Regular cardiac myocyte (primary cell): ENCODE measurements around the gene DLX4. TPM values are rescaled to one million over a fixed set of nuclear protein-coding genes. Genes with fewer than 3 reads are reported as not detected.

Source experiments
- total RNA-seq: library from RNA; depleted of rRNA; stranded (reverse); fragments of >200 nt; gene quantifications from 2 replicates; pipeline ENCODE4 v1.2.3, GENCODE V29; 2014

DLX4 gene, protein sequence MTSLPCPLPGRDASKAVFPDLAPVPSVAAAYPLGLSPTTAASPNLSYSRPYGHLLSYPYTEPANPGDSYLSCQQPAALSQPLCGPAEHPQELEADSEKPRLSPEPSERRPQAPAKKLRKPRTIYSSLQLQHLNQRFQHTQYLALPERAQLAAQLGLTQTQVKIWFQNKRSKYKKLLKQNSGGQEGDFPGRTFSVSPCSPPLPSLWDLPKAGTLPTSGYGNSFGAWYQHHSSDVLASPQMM
- total RNA-seq = not detected in 2 replicates

DNA sequence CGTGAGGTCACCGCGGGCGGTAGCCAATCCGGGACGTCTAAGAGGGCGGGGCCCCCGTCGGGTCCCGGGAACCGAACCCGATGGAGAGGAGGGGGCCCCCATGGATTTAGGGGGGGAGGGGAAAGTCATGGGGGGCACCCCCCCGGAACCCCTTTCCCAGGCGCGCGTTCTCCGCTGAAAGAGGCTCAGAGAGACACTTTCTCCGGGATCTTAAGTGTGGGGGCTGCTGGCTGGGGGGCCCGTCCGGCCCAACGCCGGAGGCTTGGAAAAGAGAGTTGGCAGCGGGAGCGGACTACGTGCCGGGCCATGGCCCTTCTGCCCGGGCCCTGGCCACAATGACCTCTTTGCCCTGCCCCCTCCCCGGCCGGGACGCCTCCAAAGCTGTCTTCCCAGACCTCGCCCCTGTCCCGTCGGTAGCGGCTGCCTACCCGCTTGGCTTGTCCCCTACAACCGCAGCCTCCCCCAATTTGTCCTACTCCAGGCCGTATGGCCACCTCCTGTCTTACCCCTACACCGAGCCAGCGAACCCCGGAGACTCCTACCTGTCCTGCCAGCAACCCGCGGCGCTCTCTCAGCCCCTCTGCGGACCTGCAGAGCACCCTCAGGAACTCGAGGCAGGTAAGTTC lies at the start of gene DLX4:
Gene DLX4 (plus strand): TSS at position 57 of the 626 bp plus-strand sequence. CDS start 279 bp downstream, at position 336.

DNA sequence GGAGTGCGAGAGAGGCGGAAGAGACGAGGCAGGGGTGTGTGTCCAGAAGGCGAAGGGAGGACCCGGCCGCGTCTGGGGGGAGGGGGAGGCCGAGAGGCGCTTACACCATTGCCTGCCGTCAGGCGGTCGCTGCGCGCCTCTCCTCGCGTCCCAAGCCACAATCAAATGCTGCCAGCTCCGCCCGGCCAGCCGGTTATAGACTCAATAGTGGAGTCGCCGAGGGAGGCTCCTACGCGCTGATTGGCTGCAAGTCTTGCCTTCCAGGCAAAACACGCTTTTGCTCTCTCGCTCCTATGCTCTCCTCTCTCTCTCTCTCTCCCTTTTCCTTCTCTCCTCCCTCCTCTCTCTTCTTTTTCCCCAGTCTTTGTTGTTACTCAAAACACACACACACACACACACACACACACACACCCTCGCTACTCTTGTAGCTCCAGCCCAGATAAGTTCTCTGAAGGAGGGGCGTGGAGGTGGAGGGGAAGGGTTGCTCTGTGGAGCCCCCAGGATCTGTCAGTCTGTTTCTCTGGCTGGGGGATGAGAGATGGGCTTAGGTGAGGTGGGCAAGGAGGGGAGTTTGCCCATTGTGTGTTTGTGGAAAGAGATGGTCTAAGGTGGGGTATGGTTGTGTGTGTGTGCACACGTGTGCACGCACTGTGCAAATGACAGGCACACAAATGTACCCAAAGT lies 26.2 kb downstream of the DLX4 start, which contains the start of gene DLX3:
Gene DLX3 (minus strand): TSS at position 170 of the 684 bp plus-strand sequence. CDS start 226 bp downstream, outside the sequence.

Other genes with a start within 250 kb of the DLX4 start
- 0.96 and 3.4 TPM in 2 replicates for gene FAM117A, start 205.1 kb upstream of the DLX4 start, total RNA-seq
- 28.6 and 29.3 TPM in 2 replicates for gene KAT7, start 180.5 kb upstream of the DLX4 start, total RNA-seq
- not detected in 2 replicates for gene TAC4, start 121.1 kb upstream of the DLX4 start, total RNA-seq
- gene DLX3, start 26.0 kb downstream of the DLX4 start, total RNA-seq = 0.19 TPM in 1 of 2 replicates, not detected in the other
- 148 and 315 TPM in 2 replicates for gene ITGA3, start 86.9 kb downstream of the DLX4 start, total RNA-seq
- gene PDK2, start 126.2 kb downstream of the DLX4 start, total RNA-seq = 10.2 and 11.6 TPM in 2 replicates
- 1.5 and 3.7 TPM in 2 replicates for gene SAMD14, start 161.0 kb downstream of the DLX4 start, total RNA-seq
- 29.0 and 61.5 TPM in 2 replicates for gene PPP1R9B, start 181.5 kb downstream of the DLX4 start, total RNA-seq
- gene SGCA, start 196.8 kb downstream of the DLX4 start, total RNA-seq = 2.1 and 23.7 TPM in 2 replicates
- gene COL1A1, start 232.4 kb downstream of the DLX4 start, total RNA-seq = 508 and 731 TPM in 2 replicates